ENCODE measurements around the gene DCTN4. TPM values are rescaled to one million over a fixed set of nuclear protein-coding genes. Genes with fewer than 3 reads are reported as not detected.

The DCTN4 gene
- total and polyA plus RNA-seq, 9 donors, result 27.0 to 87.4 (median 69.0) TPM

DNA sequence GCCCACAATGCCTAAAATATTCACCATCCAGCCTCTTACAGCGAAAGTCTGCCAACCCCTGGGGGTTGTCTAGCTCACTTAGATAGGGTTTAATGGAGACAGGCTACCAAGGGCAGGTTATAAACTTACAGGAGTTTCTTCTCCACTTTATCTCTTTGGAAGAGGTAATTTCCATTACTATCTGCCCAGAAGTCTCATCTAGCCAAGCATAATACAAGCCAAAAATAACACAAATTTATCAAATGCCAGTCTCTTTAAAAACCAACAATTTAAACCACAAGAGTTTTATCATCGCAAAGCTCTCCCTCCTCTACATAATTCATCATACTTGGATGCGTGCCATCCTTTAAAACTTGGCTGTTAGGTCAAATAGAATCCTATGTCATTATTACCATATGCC, 64.2 kb downstream of the DCTN4 start:
- TF ChIP-seq EP300 (IDR thresholded peaks at IDR 0.05) (no peak), POLR2A (IDR thresholded peaks at IDR 0.05) (no peak)
- TF ChIP-seq, protein P1, sequence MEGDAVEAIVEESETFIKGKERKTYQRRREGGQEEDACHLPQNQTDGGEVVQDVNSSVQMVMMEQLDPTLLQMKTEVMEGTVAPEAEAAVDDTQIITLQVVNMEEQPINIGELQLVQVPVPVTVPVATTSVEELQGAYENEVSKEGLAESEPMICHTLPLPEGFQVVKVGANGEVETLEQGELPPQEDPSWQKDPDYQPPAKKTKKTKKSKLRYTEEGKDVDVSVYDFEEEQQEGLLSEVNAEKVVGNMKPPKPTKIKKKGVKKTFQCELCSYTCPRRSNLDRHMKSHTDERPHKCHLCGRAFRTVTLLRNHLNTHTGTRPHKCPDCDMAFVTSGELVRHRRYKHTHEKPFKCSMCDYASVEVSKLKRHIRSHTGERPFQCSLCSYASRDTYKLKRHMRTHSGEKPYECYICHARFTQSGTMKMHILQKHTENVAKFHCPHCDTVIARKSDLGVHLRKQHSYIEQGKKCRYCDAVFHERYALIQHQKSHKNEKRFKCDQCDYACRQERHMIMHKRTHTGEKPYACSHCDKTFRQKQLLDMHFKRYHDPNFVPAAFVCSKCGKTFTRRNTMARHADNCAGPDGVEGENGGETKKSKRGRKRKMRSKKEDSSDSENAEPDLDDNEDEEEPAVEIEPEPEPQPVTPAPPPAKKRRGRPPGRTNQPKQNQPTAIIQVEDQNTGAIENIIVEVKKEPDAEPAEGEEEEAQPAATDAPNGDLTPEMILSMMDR (IDR thresholded peaks at IDR 0.05), result no peak
- H3K36me3 ChIP-seq, result no peaks in the 10 kb centered on the region
- intact Hi-C loops (cut with DNase I), result no loop called here
- whole genome bisulfite sequencing, 3 donors, result 52 to 63% (median 59%) methylated on average over 3 of the region's 3 CpGs
- no peak overlapping the region for H3K27ac ChIP-seq
- no peak for DNase-seq
- no peaks in the 10 kb centered on the region for H3K27me3 ChIP-seq
- peaks cover 5% of the 10 kb centered on the region for H3K4me1 ChIP-seq (ENCODE audit: insufficient read depth)
- no peaks in the 10 kb centered on the region for H3K9me3 ChIP-seq
- H3K4me3 ChIP-seq, result no peak overlapping the region

DNA sequence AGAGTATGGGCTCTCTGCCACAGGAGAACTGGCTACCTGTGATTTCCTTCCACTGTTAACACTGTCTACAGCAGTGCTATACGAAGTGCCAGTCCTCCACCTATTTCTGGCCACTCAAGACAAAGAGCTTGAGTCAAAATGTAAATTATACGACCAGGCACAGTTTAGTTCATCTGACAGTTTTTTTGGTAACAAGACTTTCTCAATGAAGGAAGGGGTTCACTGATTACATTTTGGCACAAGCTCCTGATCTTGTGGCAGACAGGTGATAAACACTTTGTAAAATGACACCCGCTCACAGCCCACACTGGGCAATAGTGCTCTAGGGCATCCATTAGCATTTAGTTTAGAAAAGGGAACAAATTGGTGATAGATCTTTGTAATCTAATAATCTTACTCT, 66.5 kb downstream of the DCTN4 start:
- Histone ChIP-seq H3K4me1 (ENCODE audit: insufficient read depth) (no peaks in the 10 kb centered on the region), H3K36me3 (no peaks in the 10 kb centered on the region), H3K27me3 (no peaks in the 10 kb centered on the region), H3K9me3 (no peaks in the 10 kb centered on the region), H3K27ac (no peak overlapping the region), H3K4me3 (no peak overlapping the region)
- 81 to 93% (median 85%) methylated on average over 3 of the region's 3 CpGs for WGBS, 3 donors
- TF ChIP-seq EP300 (IDR thresholded peaks at IDR 0.05) (no peak), POLR2A (IDR thresholded peaks at IDR 0.05) (no peak)
- TF ChIP-seq, protein P1 (IDR thresholded peaks at IDR 0.05), result no peak
- intact Hi-C loops (cut with DNase I), result no loop called here
- no peak for DNase-seq

DNA sequence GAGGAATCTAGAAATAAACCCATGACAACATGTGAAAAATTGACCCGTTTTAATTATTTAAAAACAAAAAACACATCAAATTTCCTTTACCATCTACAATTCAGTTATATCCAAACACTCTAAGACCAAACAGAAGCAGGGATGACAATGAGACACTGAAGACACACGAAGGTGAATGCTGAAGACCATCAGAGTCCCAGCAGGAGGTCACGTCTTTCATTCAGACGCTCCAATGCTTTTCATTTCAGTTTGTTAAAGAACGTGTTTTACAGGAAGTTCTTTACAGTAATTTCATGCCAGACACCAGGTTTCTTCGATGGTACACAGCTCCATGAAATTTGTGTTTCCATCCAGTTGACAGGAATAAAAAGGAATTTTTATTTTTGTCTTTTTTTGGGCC, 68.1 kb downstream of the DCTN4 start:
- intact Hi-C loops (cut with DNase I), result no loop called here
- H3K27me3 ChIP-seq, result no peaks in the 10 kb centered on the region
- H3K4me1 ChIP-seq (ENCODE audit: insufficient read depth), result no peaks in the 10 kb centered on the region
- H3K9me3 ChIP-seq, result no peaks in the 10 kb centered on the region
- 58 to 67% (median 59%) methylated on average over 6 of the region's 6 CpGs for WGBS, 3 donors
- DNase-seq, result no peak
- no peak overlapping the region for H3K27ac ChIP-seq
- H3K4me3 ChIP-seq, result no peak overlapping the region
- no peak for TF ChIP-seq EP300 (IDR thresholded peaks at IDR 0.05)
- TF ChIP-seq, protein P1 (IDR thresholded peaks at IDR 0.05), result no peak
- no peak for TF ChIP-seq POLR2A (IDR thresholded peaks at IDR 0.05)
- H3K36me3 ChIP-seq, result no peaks in the 10 kb centered on the region

DNA sequence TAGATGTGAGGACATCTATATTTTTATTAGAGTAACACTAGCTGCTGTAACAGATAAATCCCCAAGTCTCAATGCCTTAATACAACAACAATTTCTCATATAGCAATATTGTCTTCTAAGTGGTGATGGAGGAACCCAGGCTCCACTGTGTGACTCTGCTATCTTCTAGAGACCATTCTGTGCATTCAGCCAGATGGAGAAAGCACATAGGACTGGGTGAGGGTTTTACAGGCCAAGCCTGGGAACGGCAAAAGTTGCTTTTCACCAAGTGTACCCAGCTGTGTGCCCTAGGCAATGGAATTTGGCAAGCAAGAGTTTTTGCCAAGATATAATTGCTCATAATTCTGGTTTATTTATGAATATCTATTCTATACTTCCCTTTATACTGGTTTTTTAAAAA, 69.7 kb downstream of the DCTN4 start:
- H3K4me1 ChIP-seq (ENCODE audit: insufficient read depth), result no peaks in the 10 kb centered on the region
- intact Hi-C loops (cut with DNase I), result no loop called here
- whole genome bisulfite sequencing, 3 donors, result 74 to 89% (median 78%) methylated on average over 1 of the region's 1 CpG
- H3K27ac ChIP-seq, result no peak overlapping the region
- no peaks in the 10 kb centered on the region for H3K27me3 ChIP-seq
- no peak overlapping the region for H3K4me3 ChIP-seq
- H3K36me3 ChIP-seq, result no peaks in the 10 kb centered on the region
- no peak for DNase-seq
- no peaks in the 10 kb centered on the region for H3K9me3 ChIP-seq
- TF ChIP-seq, protein P1 (IDR thresholded peaks at IDR 0.05), result no peak
- TF ChIP-seq POLR2A (IDR thresholded peaks at IDR 0.05) (no peak), EP300 (IDR thresholded peaks at IDR 0.05) (no peak)

DNA sequence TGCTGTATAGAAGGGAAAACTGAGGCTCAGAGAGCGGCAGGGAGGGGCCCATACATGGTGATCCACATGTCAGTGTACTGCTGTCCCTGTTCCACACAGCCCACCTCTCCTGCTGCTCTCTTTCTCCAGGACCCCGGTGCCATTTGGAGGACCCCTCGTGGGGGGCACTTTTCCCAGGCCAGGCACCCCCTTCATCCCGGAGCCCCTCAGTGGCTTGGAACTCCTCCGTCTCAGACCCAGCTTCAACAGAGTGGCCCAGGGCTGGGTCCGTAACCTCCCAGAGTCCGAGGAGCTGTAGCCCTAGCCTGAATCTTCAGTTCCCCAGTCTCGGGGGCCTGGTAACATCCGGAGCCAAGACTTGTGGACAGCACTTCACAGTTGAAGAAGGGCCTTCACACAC, 82.2 kb downstream of the DCTN4 start:
- H3K4me1 ChIP-seq (ENCODE audit: insufficient read depth), result peaks cover 10% of the 10 kb centered on the region
- H3K36me3 ChIP-seq, result no peaks in the 10 kb centered on the region
- no peak overlapping the region for H3K4me3 ChIP-seq
- DNase-seq, result no peak
- no peak overlapping the region for H3K27ac ChIP-seq
- no peaks in the 10 kb centered on the region for H3K27me3 ChIP-seq
- intact Hi-C loops (cut with DNase I), result no loop called here
- TF ChIP-seq, protein P1 (IDR thresholded peaks at IDR 0.05), result no peak
- TF ChIP-seq EP300 (IDR thresholded peaks at IDR 0.05) (no peak), POLR2A (IDR thresholded peaks at IDR 0.05) (no peak)
- no peaks in the 10 kb centered on the region for H3K9me3 ChIP-seq
- WGBS, 3 donors, result 91 to 93% (median 92%) methylated on average over 9 of the region's 9 CpGs
